Fibroblast of the aortic adventitia (primary cell): Measurements from ENCODE around the gene CSF2. TPM values are rescaled to one million over a fixed set of nuclear protein-coding genes. Genes with fewer than 3 reads are reported as not detected.

Experiments
- DNase-seq: peaks from one replicate; pipeline ENCODE4 v3.0.0-alpha.2; 2010; ENCODE audit warnings: low read depth
- H3K4me3 ChIP-seq: 2 replicates; pipeline ENCODE4 v1.5.1; 2011; ENCODE audit warnings: low read depth, mild to moderate bottlenecking, control low read depth, low read length, moderate library complexity
- total RNA-seq: library from RNA; depleted of rRNA; stranded (reverse); fragments of >200 nt; gene quantifications from 2 replicates; pipeline ENCODE4 v1.2.3, GENCODE V29; 2012; ENCODE audit warnings: low replicate concordance
- TF ChIP-seq, protein P1 (sequence below): IDR thresholded peaks from 2 replicates; pipeline ENCODE4 v1.5.1; 2011; ENCODE audit warnings: mild to moderate bottlenecking, low read length, control low read depth, inconsistent platforms; ENCODE audit not compliant: insufficient read depth

Gene CSF2
- total RNA-seq, 1 donor, result not detected

DNA sequence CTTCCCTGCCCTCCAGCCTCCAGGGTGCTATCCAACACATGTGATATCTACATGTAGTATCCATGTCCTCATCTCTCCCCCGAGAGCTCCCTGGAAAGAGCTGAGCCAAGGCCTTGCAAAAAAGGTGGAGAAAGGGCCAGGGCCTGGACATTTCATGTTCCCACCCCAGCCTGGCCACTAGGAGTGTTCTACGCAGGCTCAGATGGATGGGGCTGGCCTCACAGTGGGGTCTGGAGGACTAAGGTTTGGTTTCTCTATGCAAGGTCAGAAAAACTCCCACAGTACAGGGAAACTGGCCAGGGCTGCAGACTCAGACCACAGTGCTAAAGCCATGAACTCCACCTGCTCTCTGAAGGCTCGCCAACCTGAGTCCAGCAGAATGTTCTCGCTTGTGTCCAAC, 1.5 kb upstream of the CSF2 start:
- TF ChIP-seq, protein P1, sequence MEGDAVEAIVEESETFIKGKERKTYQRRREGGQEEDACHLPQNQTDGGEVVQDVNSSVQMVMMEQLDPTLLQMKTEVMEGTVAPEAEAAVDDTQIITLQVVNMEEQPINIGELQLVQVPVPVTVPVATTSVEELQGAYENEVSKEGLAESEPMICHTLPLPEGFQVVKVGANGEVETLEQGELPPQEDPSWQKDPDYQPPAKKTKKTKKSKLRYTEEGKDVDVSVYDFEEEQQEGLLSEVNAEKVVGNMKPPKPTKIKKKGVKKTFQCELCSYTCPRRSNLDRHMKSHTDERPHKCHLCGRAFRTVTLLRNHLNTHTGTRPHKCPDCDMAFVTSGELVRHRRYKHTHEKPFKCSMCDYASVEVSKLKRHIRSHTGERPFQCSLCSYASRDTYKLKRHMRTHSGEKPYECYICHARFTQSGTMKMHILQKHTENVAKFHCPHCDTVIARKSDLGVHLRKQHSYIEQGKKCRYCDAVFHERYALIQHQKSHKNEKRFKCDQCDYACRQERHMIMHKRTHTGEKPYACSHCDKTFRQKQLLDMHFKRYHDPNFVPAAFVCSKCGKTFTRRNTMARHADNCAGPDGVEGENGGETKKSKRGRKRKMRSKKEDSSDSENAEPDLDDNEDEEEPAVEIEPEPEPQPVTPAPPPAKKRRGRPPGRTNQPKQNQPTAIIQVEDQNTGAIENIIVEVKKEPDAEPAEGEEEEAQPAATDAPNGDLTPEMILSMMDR, result no peak

DNA sequence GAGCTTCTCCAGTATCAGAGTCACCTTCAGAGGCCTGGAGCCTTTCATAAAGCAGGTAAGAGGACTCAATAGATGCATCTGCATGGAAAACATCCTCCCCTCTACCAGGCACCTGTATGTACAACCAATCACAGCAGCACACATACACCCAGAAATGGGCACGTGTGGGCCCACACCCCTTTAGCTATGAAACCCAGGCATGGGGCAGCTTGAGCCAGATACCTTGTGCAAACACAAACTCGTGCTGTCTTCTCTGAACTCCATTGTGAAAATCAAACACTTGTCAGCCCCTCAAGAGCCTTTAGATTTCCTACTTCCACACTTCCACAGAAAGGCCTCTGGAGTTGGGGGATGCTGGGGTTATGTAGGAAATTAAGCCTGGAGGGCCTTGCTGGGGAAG, 1.1 kb upstream of the CSF2 start:
- TF ChIP-seq, protein P1, result no peak
- H3K4me3 ChIP-seq, result no peak overlapping the region
- no peak for DNase-seq

More for the DNA sequence above, 1.5 kb upstream of the CSF2 start:
- no peak overlapping the region for H3K4me3 ChIP-seq
- DNase-seq, result no peak

DNA sequence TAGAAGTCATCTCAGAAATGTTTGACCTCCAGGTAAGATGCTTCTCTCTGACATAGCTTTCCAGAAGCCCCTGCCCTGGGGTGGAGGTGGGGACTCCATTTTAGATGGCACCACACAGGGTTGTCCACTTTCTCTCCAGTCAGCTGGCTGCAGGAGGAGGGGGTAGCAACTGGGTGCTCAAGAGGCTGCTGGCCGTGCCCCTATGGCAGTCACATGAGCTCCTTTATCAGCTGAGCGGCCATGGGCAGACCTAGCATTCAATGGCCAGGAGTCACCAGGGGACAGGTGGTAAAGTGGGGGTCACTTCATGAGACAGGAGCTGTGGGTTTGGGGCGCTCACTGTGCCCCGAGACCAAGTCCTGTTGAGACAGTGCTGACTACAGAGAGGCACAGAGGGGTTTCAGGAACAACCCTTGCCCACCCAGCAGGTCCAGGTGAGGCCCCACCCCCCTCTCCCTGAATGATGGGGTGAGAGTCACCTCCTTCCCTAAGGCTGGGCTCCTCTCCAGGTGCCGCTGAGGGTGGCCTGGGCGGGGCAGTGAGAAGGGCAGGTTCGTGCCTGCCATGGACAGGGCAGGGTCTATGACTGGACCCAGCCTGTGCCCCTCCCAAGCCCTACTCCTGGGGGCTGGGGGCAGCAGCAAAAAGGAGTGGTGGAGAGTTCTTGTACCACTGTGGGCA, 642 bp downstream of the CSF2 start:
- TF ChIP-seq, protein P1, result no peak
- no peak overlapping the region for H3K4me3 ChIP-seq
- DNase-seq, result no peak

DNA sequence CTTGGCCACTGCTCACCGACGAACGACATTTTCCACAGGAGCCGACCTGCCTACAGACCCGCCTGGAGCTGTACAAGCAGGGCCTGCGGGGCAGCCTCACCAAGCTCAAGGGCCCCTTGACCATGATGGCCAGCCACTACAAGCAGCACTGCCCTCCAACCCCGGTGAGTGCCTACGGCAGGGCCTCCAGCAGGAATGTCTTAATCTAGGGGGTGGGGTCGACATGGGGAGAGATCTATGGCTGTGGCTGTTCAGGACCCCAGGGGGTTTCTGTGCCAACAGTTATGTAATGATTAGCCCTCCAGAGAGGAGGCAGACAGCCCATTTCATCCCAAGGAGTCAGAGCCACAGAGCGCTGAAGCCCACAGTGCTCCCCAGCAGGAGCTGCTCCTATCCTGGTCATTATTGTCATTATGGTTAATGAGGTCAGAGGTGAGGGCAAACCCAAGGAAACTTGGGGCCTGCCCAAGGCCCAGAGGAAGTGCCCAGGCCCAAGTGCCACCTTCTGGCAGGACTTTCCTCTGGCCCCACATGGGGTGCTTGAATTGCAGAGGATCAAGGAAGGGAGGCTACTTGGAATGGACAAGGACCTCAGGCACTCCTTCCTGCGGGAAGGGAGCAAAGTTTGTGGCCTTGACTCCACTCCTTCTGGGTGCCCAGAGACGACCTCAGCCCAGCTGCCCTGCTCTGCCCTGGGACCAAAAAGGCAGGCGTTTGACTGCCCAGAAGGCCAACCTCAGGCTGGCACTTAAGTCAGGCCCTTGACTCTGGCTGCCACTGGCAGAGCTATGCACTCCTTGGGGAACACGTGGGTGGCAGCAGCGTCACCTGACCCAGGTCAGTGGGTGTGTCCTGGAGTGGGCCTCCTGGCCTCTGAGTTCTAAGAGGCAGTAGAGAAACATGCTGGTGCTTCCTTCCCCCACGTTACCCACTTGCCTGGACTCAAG, 1.5 kb downstream of the CSF2 start:
- H3K4me3 ChIP-seq, result no peak overlapping the region
- DNase-seq, result no peak
- TF ChIP-seq, protein P1, result no peak

DNA sequence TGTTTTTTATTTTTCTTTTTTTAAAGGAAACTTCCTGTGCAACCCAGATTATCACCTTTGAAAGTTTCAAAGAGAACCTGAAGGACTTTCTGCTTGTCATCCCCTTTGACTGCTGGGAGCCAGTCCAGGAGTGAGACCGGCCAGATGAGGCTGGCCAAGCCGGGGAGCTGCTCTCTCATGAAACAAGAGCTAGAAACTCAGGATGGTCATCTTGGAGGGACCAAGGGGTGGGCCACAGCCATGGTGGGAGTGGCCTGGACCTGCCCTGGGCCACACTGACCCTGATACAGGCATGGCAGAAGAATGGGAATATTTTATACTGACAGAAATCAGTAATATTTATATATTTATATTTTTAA, 2.1 kb downstream of the CSF2 start:
- DNase-seq, result no peak
- H3K4me3 ChIP-seq, result no peak overlapping the region
- TF ChIP-seq, protein P1, result no peak

DNA sequence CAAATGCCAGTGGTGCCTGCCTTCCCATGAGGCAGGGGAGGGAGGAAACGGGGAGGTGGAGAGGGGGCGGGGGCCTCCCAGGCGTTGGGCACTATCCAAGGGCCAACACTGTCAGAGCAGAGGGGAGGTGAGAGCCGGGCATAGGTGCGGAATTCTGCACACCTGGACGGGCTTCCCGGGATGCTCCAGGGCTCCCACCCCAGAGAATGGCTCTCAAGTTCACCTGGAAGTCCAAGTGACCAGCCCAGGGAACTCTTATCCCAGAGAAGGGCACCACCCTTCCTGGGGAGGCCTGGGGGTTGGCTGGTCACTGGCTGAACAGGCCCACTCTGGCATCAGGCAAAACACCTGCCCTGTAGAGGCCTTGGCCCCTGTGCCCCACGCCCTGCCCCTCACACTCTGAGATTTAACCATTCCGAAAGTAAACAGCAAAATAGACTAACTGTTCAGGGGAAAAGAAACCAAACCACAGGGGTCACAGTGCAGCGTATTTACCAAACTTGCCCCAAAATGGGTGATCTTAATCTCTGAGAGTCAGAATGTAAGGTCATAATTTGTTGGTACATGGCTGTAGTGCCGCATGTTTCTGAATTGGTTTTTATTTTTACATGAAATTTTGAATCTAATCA, 2.7 kb downstream of the CSF2 start:
- TF ChIP-seq, protein P1, result no peak
- DNase-seq, result no peak
- no peak overlapping the region for H3K4me3 ChIP-seq
